ENCODE data around the gene RDH11. TPM values are rescaled to one million over a fixed set of nuclear protein-coding genes. Genes with fewer than 3 reads are reported as not detected.

RDH11 gene
- total RNA-seq, 4 donors from 2014 or later = 34.5 to 72.3 (median 49.1) TPM

GRCh38 chr14:67645414-67645813, 50.1 kb downstream of the RDH11 start:
- WGBS, 2 donors = 75 to 85% methylated on average over 5 of the region's 5 CpGs
- H3K4me3 ChIP-seq (ENCODE audit: low read depth, poor library complexity, severe bottlenecking) = no peak overlapping the region
- intact Hi-C loops (cut with DNase I; ENCODE audit: low total_unique reads) = no loop called here

GRCh38 chr14:67644428-67644827, 51.1 kb downstream of the RDH11 start:
- TF ChIP-seq POLR2A (IDR thresholded peaks at IDR 0.05) = no peak
- TF ChIP-seq, protein P1, sequence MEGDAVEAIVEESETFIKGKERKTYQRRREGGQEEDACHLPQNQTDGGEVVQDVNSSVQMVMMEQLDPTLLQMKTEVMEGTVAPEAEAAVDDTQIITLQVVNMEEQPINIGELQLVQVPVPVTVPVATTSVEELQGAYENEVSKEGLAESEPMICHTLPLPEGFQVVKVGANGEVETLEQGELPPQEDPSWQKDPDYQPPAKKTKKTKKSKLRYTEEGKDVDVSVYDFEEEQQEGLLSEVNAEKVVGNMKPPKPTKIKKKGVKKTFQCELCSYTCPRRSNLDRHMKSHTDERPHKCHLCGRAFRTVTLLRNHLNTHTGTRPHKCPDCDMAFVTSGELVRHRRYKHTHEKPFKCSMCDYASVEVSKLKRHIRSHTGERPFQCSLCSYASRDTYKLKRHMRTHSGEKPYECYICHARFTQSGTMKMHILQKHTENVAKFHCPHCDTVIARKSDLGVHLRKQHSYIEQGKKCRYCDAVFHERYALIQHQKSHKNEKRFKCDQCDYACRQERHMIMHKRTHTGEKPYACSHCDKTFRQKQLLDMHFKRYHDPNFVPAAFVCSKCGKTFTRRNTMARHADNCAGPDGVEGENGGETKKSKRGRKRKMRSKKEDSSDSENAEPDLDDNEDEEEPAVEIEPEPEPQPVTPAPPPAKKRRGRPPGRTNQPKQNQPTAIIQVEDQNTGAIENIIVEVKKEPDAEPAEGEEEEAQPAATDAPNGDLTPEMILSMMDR (IDR thresholded peaks at IDR 0.05) = no peak
- 79 to 86% methylated on average over 2 of the region's 2 CpGs for WGBS, 2 donors
- no peak for DNase-seq (ENCODE audit: low spot score in 2 of 2)
- intact Hi-C loops (cut with DNase I; ENCODE audit: low total_unique reads) = no loop called here
- H3K4me3 ChIP-seq (ENCODE audit: low read depth, poor library complexity, severe bottlenecking) = no peak overlapping the region

More at GRCh38 chr14:67645414-67645813, 50.1 kb downstream of the RDH11 start:
- no peak for DNase-seq (ENCODE audit: low spot score in 2 of 2)
- no peak for TF ChIP-seq POLR2A (IDR thresholded peaks at IDR 0.05)
- TF ChIP-seq, protein P1 (IDR thresholded peaks at IDR 0.05) = no peak

DNA sequence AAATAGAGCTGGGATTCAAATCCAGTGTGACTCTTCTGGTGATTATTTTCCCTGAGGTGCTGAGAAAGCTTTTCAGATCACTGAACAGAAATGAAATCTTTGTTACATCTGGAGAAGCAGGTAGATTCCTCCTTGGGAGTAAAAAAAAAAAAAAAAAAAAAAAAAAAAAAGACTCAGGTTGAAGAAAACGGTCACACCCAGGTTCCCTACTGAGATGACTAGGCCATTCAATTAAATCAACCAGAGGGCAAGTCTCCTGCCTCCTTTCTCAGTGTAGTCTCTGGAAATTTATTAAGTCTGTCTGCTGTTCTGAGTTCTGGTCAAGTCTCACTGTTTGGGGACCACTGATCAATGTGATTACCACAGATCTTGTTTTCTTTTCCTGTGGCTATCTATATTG, 51.9 kb downstream of the RDH11 start:
- no peak overlapping the region for H3K4me3 ChIP-seq (ENCODE audit: low read depth, poor library complexity, severe bottlenecking)
- WGBS, 2 donors = 39 to 50% methylated on average over 1 of the region's 1 CpG
- TF ChIP-seq, protein P1 (IDR thresholded peaks at IDR 0.05) = no peak
- no peak for TF ChIP-seq POLR2A (IDR thresholded peaks at IDR 0.05)
- intact Hi-C loops (cut with DNase I; ENCODE audit: low total_unique reads) = no loop called here
- no peak for DNase-seq (ENCODE audit: low spot score in 2 of 2)

DNA sequence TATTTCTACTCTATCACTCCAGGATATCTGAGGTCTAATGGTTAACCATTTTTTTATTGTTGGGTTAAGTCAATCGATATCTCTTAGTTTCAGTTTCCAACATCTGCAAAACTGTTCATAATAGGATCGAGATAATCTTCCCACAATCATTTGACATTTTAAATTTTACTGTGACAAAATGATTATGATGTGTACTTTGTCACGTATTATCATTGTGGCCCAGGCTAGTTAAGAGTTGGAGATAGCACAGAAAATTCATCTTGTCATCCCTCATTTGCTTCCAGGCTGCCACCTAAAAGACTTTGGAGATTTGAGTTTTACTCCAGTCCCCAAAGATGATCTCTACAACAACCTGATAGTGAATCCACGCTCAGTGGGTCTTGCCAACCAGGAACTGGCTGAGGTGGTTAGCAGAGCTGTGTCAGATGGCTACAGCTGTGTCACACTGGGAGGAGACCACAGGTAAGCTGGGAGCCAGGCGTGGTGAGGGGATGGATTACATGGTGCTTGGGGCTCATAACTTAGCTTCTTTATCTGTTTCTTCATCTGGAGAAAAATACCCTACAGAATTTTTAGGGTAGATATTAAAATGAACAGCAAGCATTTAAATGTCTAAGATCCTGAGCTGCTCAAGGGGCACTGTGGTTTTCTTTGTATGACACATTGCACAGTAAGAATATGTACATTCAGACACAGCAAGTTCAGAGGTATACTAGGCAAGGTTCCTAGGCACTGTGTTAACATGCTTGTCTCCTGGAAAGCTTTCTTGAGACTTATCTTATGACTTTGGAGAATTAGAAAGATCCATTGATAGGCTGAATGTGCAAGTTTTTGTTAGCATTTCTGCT, 53.4 kb downstream of the RDH11 start:
- intact Hi-C loops (cut with DNase I; ENCODE audit: low total_unique reads) = no loop called here
- no peak overlapping the region for H3K4me3 ChIP-seq (ENCODE audit: low read depth, poor library complexity, severe bottlenecking)
- DNase-seq (ENCODE audit: low spot score in 2 of 2) = no peak
- TF ChIP-seq, protein P1 (IDR thresholded peaks at IDR 0.05) = no peak
- no peak for TF ChIP-seq POLR2A (IDR thresholded peaks at IDR 0.05)
- WGBS, 2 donors = 87 to 88% methylated on average over 5 of the region's 5 CpGs

DNA sequence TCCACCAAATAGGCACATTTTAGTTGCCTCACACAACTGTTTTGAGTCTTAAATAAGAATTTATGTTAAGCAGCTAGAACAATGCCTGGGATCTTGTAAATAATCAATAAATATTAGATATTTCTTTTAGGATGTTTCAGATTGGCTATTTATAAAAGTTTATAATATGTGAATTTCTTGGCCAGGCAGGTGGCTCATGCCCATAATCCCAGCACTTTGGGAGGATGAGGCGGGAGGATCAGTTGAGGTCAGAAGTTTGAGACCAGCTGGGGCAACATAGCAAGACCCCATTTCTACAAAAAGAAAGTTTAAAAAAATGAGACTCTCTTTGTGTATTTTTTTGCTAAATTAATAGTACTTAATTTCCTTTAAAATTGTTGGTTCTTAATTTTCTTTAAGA, 54.1 kb downstream of the RDH11 start:
- TF ChIP-seq POLR2A (IDR thresholded peaks at IDR 0.05) = no peak
- TF ChIP-seq, protein P1 (IDR thresholded peaks at IDR 0.05) = no peak
- DNase-seq (ENCODE audit: low spot score in 2 of 2) = no peak
- 95 to 98% methylated on average over 1 of the region's 1 CpG for WGBS, 2 donors
- intact Hi-C loops (cut with DNase I; ENCODE audit: low total_unique reads) = no loop called here
- no peak overlapping the region for H3K4me3 ChIP-seq (ENCODE audit: low read depth, poor library complexity, severe bottlenecking)

Measured in lower leg skin (tissue), 4 donors.